Stimulated activated CD4-positive, alpha-beta T cell treated with anti-CD3 and anti-CD28 coated beads, Interleukin-2, amount 100 ng/mL, for 24 hours (primary cell): ENCODE measurements around the gene PLPP7.
"Not testable (repeated sequence)": the region's sequence is repeated elsewhere in the genome, so short reads cannot be mapped to it uniquely, and the experiment has no call there.

Source experiments
- DNase-seq, 2 donors: peaks; one replicate each; pipeline ENCODE4 v3.0.0-alpha.2; 2020

The PLPP7 gene

GRCh38 chr9:131270171-131271015 is 19.1 kb upstream of the PLPP7 start:
- DNase-seq = peak; percentile 58 to 63

GRCh38 chr9:131271016-131271273 is 18.6 kb upstream of the PLPP7 start:
- DNase-seq = not testable (repeated sequence)

- DNase-seq = peak in 1 of 2 donors; percentile 32
Observed at GRCh38 chr9:131271506-131271931, 18.0 kb upstream of the PLPP7 start.

- DNase-seq = no peak
Observed at GRCh38 chr9:131272212-131272611, 17.3 kb upstream of the PLPP7 start.

- peak; percentile 45 to 50 for DNase-seq
Observed at GRCh38 chr9:131273146-131273855, 16.2 kb upstream of the PLPP7 start.

- DNase-seq = peak; percentile 34 to 41
Observed at GRCh38 chr9:131273856-131274673, 15.5 kb upstream of the PLPP7 start.

GRCh38 chr9:131274674-131275331 is 14.7 kb upstream of the PLPP7 start:
- DNase-seq = peak; percentile 41 to 56

GRCh38 chr9:131275332-131276093 is 14.0 kb upstream of the PLPP7 start:
- DNase-seq = peak; percentile 30 to 56

GRCh38 chr9:131276094-131276888 is 13.2 kb upstream of the PLPP7 start, which contains the start of gene FAM78A:
TSS of gene FAM78A (minus strand) at chr9:131276510. CDS start at chr9:131276179, 331 bp downstream.
- DNase-seq = peak; percentile 62 to 67

GRCh38 chr9:131276891-131277286 is 12.6 kb upstream of the PLPP7 start:
- peak; percentile 50 to 58 for DNase-seq

GRCh38 chr9:131277287-131277909 is 12.1 kb upstream of the PLPP7 start:
- peak; percentile 26 to 46 for DNase-seq

- peak; percentile 74 to 75 for DNase-seq
Observed at GRCh38 chr9:131277910-131278701, 11.4 kb upstream of the PLPP7 start.

- no peak for DNase-seq
Observed at GRCh38 chr9:131278702-131279111, 10.8 kb upstream of the PLPP7 start.

- no peak for DNase-seq
Observed at GRCh38 chr9:131279196-131279862, 10.2 kb upstream of the PLPP7 start.

GRCh38 chr9:131279863-131280570 is 9.5 kb upstream of the PLPP7 start:
- no peak for DNase-seq

- DNase-seq = no peak
Observed at GRCh38 chr9:131280660-131281059, 8.9 kb upstream of the PLPP7 start.

GRCh38 chr9:131281119-131281965 is 8.2 kb upstream of the PLPP7 start:
- no peak for DNase-seq
